HG03280 (cell line): ENCODE results near the gene LARGE2.

ENCODE experiments used
- ATAC-seq: cut with Tn5 transposase; IDR thresholded peaks from one replicate; pipeline ENCODE4 v1.9.1; 2021; ENCODE audit warnings: mild to moderate bottlenecking, moderate library complexity; ENCODE audit not compliant: unreplicated experiment

LARGE2 gene

GRCh38 chr11:45927684-45928413, 5.4 kb downstream of the LARGE2 start:
- ATAC-seq: no peak

DNA sequence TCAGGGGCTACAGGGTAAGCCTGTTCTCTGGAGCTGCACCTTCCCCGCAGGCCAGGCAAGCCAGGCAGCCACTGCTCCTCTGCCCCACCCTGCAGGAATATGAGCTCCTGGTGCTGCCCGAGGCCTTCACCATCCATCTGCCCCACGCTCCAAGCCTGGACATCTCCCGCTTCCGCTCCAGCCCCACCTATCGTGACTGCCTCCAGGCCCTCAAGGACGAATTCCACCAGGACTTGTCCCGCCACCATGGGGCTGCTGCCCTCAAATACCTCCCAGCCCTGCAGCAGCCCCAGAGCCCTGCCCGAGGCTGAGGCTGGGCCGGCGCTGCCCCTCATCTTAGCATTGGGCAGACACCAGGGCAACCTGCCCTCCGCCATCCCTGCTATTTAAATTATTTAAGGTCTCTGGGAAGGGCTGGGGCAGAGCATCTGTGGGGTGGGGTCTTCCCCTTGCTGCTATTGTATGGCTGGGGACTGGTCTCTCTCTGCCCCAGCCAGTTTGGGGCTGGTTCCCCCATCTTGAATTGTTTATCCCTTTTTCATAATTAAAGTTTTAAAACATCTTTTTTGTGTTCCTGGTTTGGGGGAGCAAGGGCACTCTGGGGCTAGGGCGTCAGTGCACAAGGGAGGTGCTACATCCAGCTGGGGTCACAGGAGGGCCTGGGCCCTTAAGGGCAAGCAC, 6.2 kb downstream of the LARGE2 start:
- no peak for ATAC-seq

DNA sequence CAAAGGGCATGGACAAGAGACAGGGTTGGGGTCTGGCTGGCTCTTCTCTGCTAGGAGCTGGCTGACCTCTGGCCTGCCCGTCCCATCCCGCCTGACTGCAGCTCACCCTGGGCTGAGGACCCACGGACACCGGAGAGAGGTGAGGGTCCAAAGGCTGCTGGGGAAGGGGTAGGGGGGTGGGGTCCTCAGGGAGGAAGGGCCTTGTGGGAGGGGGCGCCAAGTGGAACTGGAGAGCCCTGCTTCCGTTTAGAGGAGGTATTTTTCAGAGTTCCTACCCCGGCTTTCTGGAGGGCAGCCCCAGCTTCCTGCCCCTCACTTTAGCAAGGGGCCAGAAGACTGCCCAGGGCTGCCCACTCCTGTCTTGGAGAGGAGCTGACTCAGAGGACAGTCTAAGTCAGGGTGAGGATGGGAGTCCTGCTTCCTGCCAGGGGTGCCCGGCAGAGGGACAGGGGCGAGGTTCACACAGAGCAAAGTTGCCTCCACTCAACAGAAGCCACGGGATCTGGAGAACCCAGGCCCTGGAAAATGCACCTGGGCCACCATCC, 7.1 kb downstream of the LARGE2 start:
- ATAC-seq: no peak

GRCh38 chr11:45930031-45930794, 7.8 kb downstream of the LARGE2 start:
- peak; percentile 85 for ATAC-seq

- ATAC-seq: no peak
These were observed 8.6 kb downstream of the LARGE2 start for GRCh38 chr11:45930951-45931570.

DNA sequence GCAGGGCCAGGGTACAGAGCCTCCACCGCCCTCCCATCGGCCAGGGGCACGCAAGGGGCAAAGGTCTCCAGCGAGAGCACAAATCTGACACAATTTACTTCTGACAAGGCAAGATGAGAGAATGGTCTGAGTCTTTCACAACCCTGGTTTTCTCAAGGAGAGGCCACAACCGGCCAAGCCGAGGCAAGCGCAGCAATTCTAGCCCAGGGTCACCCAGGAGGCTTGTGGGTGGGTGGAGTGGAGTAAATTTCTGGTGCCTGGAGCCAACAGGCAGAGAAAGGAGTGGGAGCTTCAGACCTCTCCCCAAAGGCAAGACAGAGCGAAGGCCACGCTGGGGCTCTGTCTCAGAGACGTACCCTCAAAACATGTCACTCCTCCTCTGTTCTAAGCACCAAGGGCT, 9.3 kb downstream of the LARGE2 start:
- ATAC-seq: no peak

- no peak for ATAC-seq
These were observed 9.8 kb downstream of the LARGE2 start for GRCh38 chr11:45932217-45932616.

DNA sequence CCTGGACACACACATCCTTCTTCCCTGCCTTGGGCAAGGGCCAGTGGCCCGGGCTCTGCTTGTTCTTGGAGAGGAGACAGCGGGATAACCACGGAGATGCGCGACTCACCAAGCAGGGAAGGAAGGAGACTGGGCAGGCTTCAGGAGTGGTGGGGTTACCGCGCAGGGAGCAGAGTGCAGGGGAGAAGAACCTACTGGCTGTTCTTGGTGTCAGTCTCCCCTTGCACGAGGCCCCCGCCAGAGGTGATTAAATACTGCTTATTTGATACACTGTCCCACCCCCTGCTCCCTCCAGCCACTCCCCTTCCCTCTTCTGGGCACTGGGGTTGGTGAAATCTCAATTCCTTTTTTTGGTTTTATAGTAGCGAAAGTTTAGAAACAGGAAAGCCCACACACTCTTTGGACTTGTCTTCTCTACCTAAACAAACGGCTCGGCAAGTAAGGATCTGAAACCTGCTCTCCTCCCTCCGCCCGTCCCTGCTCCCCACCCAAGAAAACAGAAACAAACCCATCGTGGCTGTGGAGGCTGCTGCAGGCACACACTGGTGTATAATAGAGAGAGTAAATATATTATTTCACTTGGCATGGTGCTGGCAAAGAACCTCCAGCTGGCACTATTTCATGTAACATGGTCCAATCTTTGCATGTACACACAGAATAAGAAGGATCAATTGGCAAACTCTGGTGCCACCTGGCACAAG, 10.8 kb downstream of the LARGE2 start:
- ATAC-seq: no peak

DNA sequence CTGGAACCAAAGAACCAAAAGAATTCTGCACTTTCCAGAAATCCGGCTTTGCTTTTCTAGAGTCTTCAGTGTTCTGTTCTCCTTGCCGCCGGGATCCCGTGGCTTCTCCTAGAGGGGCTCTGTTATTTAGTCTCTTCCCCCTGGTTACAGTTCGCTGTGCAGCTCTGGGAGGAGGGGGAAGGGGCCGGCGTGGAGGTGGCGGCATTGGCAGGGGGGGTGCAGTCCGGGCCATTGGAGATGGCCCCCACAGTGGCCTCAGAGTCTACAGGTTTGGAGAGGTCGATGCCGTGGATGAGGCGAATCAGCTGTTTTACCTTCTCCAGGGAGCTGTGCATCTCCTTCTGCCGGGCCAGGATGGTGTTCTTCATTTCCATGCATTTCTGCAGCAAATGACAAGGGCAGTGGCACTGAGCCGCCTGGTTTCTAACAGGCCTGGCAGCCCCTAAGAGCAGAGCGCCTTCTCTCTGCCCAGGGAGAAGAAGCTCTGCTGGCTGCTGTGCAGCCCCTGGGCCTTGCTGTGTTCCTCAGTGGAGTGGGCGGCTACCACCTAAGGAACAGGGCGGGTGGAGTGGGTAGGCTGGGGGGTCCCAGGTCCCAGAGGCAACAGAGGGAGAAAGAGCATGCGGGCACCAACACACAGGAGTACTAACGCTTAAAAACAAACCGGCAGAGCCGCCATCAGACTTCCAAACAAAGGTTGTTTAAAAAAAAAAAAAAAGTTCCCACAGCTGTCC, 11.6 kb downstream of the LARGE2 start:
- ATAC-seq: no peak

GRCh38 chr11:45934580-45935318, 12.3 kb downstream of the LARGE2 start:
- ATAC-seq: no peak

DNA sequence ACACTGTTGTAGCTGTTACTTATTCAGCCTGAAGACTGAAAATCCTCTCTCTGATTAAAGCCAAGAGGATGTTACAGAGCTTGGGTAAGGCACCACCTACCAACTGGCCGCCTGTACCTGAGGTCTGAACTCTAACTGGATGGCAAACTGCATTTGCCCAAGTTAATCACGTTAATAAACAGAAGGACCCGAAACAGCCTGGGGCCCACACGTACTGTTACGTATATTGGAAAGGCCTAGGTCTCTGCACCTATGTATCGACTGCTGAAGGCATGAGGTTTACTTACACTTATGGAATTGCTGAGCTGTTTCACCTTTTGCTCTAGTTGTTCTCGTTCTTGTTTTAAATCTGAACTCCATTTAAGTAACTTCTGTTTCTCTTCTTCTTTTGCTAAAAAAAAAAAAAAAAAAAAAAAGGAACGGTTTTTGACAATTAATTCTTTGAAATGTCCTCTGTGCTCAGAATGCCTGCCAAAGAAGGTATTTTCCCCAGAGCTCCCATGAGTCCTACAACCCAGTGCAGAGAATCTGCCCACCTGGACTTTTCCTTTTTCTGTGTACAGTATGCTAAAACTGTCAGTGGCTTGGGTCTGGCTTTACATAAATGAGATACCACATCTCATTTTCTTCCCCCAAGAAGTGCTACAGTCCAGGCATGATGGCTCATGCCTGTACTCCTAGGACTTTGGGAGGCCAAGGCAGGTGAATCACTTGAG, 13.1 kb downstream of the LARGE2 start:
- no peak for ATAC-seq

- ATAC-seq: no peak
These were observed 14.1 kb downstream of the LARGE2 start for GRCh38 chr11:45936511-45937054.

- no peak for ATAC-seq
These were observed 15.5 kb downstream of the LARGE2 start for GRCh38 chr11:45937916-45938315.

DNA sequence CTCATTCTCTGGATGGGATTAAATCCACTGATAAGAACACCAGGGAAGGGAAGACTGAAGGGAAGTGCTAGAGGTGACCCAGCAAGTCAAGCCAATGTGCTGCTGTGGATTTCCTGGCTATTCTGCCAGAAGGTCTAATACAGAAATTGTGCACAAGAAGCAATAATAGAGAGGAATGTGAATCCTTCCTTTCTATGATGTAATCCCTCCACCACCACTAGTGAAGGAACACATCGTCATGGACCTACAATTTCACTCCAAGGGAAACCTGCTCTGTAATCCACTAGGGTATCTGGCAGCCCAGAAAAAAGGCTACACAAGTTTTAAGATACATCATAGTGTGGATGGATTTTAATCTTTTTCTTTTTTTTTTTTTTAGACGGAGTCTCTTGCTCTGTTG, 17.4 kb downstream of the LARGE2 start:
- ATAC-seq: no peak

DNA sequence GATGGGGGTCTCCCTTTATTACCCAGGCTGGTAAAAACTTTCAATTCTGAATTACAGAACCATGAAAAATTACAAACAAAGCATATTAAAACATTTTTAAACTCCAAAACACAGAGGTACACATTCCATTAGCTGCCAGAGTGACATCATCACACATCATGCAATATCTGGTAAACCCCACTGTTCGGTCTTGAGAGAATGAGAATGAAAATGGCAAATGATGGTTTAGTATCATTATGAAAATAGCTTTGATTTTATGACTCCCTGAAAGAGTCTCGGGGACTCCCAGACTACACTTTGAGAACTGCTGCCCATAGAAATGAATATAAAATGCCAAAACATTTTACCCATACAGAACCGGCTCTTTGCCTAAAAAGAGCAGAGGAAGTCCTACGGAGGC, 18.8 kb downstream of the LARGE2 start:
- no peak for ATAC-seq

DNA sequence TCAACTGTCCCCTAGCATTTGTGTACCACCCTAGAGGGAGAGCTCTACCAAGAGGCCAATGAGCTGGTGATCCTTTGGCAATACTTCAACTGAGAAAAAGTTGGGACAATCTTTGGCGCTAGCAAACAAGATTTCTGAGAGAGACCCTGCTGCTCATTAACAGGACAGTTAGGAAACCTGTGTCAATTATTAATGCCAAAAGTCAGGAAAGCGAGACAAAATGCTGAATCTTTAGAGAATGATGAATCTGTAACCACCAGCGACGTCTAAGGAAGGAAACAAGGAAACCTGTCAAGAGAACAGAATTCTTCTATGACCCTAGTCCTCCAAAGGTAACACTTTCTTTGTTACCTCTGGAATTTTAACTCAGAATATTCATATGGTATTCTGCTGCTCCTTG, 19.9 kb downstream of the LARGE2 start:
- ATAC-seq: no peak

DNA sequence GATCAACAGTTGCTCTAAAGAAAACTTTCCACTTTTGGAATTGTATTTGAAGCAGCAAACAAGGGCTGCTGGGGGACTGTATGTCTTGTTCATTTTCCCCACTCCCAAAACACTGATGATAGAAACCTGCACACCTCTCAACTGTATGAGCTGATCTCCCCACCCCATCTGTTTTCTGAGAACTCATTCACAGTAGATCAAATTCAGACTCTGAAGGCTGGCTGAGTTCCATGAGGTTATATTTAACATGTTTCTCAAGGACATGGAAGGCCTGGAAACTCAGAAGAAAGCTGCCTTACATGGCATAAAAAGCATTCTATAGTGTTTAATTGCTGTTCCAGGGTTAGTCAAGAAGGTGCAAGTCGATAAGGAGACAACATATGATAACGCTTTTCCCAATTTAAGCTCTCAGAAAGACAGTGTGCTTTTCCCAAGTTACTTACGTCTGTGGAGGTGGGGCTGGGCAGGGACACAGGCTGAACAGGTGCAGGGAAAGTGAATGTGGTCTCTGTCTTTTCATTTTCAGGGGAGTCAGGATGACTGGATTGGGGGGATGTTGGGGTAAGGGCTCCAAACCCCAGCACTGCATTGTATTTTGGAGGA, 23.0 kb downstream of the LARGE2 start:
- no peak for ATAC-seq

DNA sequence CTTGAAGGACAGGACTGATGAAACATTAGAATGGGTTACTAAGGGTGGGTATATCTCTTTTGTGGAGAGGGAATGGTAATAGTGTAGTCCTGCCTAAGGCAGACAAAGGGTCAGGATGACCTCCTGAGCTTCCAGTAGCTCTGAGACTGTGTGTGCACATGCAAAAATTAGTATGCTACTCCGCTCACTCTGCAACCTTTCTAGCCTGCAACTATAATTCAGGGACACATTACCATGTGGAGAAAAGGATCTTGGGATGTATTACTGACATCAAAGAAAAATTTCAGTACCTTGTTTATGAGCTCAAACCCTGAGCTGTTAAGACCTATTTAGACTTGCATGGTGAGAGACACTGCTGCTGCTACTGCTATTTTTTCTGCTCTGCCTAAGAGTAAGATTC, 25.4 kb downstream of the LARGE2 start:
- no peak for ATAC-seq
